ENCODE measurements around the gene SLIT3. TPM values are rescaled to one million over a fixed set of nuclear protein-coding genes. Genes with fewer than 3 reads are reported as not detected.

Gene SLIT3
- total and polyA plus RNA-seq, 8 donors = 1.2 to 24.5 (median 8.6) TPM

- Histone ChIP-seq H3K4me3 (no peak overlapping the region), H3K4me1 (no peaks in the 10 kb centered on the region), H3K36me3 (no peaks in the 10 kb centered on the region), H3K27me3 (no peaks in the 10 kb centered on the region), H3K9me3 (no peaks in the 10 kb centered on the region), H3K27ac (no peak overlapping the region)
- TF ChIP-seq POLR2AphosphoS5 (IDR thresholded peaks at IDR 0.05) = no peak
- no peak for TF ChIP-seq CTCF (IDR thresholded peaks at IDR 0.05)
- TF ChIP-seq EP300 (IDR thresholded peaks at IDR 0.05) = no peak
- no peak for TF ChIP-seq POLR2A (IDR thresholded peaks at IDR 0.05)
- intact Hi-C loops (cut with DNase I; ENCODE audit: low total_unique reads) = no loop called here
- 73 to 79% (median 77%) methylated on average over 12 of the region's 12 CpGs for WGBS, 5 donors
- DNase-seq = peak in 1 of 2 donors; percentile 38
Observed at GRCh38 chr5:168869615-168870227, 431.2 kb downstream of the SLIT3 start.

- intact Hi-C loops (cut with DNase I; ENCODE audit: low total_unique reads) = no loop called here
- no peaks in the 10 kb centered on the region for H3K4me1 ChIP-seq
- no peak overlapping the region for H3K4me3 ChIP-seq
- 82 to 87% (median 85%) methylated on average over 4 of the region's 4 CpGs for WGBS, 5 donors
- TF ChIP-seq POLR2AphosphoS5 (IDR thresholded peaks at IDR 0.05) (no peak), CTCF (IDR thresholded peaks at IDR 0.05) (no peak), EP300 (IDR thresholded peaks at IDR 0.05) (no peak), POLR2A (IDR thresholded peaks at IDR 0.05) (no peak)
- DNase-seq = no peak
- no peaks in the 10 kb centered on the region for H3K9me3 ChIP-seq
- no peak overlapping the region for H3K27ac ChIP-seq
- H3K36me3 ChIP-seq = no peaks in the 10 kb centered on the region
- no peaks in the 10 kb centered on the region for H3K27me3 ChIP-seq
Observed at GRCh38 chr5:168867241-168867640, 433.7 kb downstream of the SLIT3 start.

- no peaks in the 10 kb centered on the region for H3K4me1 ChIP-seq
- DNase-seq = no peak
- H3K27ac ChIP-seq = no peak overlapping the region
- TF ChIP-seq EP300 (IDR thresholded peaks at IDR 0.05) (no peak), POLR2A (IDR thresholded peaks at IDR 0.05) (no peak), POLR2AphosphoS5 (IDR thresholded peaks at IDR 0.05) (no peak), CTCF (IDR thresholded peaks at IDR 0.05) (no peak)
- no peak overlapping the region for H3K4me3 ChIP-seq
- no peaks in the 10 kb centered on the region for H3K9me3 ChIP-seq
- 41 to 54% (median 51%) methylated on average over 5 of the region's 5 CpGs for WGBS, 5 donors
- H3K36me3 ChIP-seq = no peaks in the 10 kb centered on the region
- intact Hi-C loops (cut with DNase I; ENCODE audit: low total_unique reads) = no loop called here
- H3K27me3 ChIP-seq = no peaks in the 10 kb centered on the region
Observed at GRCh38 chr5:168865968-168866367, 435.0 kb downstream of the SLIT3 start.

GRCh38 chr5:168863021-168863420 lies 437.9 kb downstream of the SLIT3 start:
- no peaks in the 10 kb centered on the region for H3K27me3 ChIP-seq
- no peaks in the 10 kb centered on the region for H3K4me1 ChIP-seq
- WGBS, 5 donors = 57 to 83% (median 64%) methylated on average over 5 of the region's 5 CpGs
- no peak for DNase-seq
- TF ChIP-seq POLR2AphosphoS5 (IDR thresholded peaks at IDR 0.05) = no peak
- TF ChIP-seq EP300 (IDR thresholded peaks at IDR 0.05) = no peak
- TF ChIP-seq POLR2A (IDR thresholded peaks at IDR 0.05) = no peak
- no peak for TF ChIP-seq CTCF (IDR thresholded peaks at IDR 0.05)
- H3K4me3 ChIP-seq = no peak overlapping the region
- H3K36me3 ChIP-seq = no peaks in the 10 kb centered on the region
- H3K27ac ChIP-seq = no peak overlapping the region
- H3K9me3 ChIP-seq = no peaks in the 10 kb centered on the region
- intact Hi-C loops (cut with DNase I; ENCODE audit: low total_unique reads) = no loop called here

Data from stomach (tissue), 9 donors.